GM19467 (cell line): ENCODE results near the gene TK1.
A peak's percentile ranks its signal among the peaks of the same experiment; 100 is the strongest.
"Not testable (repeated sequence)": the region's sequence is repeated elsewhere in the genome, so short reads cannot be mapped to it uniquely, and the experiment has no call there.

ENCODE experiments used
- ATAC-seq: cut with Tn5 transposase; IDR thresholded peaks from one replicate; pipeline ENCODE4 v1.9.1; 2021; ENCODE audit warnings: mild to moderate bottlenecking, moderate library complexity; ENCODE audit not compliant: unreplicated experiment

Gene TK1

DNA sequence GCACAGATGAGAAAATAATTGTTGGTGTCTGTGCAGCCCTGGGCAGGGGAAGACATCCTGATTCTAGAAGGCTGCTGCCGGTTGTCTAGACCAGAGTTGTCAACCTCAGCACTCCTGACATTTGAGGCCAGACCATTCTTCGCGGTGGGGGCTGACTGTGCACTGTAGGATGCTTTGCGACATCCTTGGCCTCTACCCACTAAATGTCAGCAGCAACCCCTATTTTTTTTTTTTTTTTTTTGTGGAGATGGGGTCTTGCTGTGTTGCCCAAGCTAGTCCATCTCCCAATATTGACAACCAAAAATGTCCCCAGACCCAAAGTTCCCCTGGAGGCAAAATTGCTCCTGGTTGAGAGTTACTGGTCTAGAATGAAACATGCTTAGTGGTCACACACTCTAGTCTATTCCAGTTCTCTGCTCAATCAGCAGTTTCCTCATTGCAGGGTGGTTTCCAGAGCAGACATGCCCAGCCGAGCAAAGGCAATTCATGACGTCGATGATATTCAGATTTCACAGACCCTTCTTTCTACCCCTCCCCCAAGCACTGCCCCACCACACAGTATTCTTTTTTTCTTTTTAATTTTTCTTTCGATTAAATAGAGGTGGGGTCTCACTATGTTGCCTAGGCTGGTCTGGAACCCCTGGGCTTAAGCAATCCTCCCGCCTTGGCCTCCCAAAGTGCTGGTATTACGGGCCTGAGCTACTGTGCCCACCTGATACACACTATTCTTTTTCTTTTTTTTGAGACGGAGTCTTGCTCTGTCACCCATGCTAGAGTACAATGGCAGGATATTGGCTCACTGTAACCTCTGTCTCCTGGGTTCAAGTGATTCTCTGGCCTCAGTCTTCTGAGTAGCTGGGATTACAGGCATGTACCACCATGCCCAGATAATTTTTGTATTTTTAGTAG, 31.7 kb downstream of the TK1 start:
- peak; percentile 42 for ATAC-seq

DNA sequence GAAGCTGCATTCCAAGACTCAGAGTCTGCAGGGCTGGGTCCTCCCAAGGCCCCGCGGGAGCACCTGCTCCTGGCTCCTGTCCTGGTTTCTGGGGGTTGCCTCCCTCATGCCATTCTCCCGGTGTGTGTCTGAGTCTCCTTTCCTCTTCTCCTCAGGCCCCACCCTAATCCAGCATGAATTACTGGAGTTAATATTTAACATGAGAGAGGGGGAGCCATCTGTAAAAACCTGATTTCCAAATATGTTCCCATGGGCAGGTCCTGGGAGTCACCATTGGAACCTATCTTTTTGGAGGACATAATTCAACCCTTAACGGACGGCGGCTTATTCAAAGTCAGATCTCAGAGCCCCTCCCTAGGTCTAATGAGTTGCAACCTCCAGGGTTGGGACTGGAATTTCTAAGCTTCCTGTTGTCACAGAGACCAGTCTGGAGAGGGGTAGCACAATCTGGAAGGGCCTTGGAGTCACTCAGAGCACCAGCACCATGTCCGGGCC, 35.3 kb downstream of the TK1 start:
- no peak for ATAC-seq

DNA sequence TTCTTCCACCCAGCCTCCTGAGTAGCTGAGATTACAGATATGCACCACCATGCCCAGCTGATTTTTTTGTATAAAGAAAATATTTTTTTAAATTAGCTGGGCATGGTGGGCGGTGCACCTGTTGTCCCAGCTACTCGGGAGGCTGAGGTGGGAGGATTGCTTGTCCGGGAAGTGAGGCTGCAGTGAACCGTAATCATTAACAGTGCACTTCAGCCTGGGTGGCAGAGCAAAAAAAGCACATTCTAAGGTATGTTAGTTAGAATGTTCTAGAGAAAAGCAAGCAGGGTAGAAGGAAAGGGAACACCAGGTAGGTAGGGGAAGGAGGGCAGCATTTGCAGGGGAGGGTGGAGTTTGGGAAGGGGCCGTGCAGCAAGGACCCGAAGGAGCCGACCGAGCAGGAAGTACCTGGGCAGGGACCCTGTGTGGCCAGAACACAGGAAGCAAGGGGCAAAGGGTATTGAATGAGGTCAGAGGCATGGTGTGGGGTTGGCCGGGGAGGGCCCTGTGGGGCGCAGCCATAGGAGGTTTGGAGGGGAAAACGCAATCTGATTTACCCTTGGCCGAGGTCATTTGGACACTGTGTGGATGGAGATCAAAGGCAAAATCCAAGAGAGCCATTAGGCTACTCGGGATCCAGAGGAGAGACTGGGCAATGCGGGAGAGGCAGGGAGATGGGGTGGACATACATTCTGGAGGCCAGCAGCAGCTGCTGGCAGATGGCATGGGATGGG, 38.4 kb downstream of the TK1 start:
- no peak for ATAC-seq

DNA sequence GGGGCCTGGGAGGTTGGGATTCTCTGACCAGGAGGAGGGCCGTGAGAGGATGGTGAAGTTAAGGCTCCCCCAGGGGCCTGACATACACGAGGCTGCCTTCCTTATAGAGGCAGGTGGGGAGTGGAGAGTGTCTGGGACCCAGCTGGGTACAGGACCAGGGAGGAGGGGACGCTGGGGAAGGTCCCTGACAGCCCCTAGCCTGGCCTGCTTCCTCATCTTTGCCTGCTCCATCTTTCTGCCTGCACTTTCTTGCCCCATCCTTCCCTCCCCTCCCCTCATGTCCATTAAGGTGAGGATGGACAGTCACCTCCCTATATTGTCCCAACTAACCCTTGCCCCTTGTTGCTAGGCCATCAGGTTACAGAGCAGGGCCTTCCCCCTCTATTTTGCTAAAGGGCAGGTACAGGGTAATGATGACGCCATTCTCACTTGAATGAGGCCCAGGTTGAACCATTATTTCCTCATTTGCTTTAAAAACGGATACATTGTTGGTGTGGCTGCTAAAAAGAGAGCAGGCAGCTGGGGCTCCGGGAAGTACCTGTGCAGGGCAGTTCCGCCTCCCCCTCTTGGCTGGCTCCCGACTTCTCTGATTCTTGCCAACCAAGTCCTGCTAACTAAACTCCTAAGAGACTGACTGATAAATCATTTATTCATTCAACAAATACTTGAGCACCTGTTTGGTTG, 39.4 kb downstream of the TK1 start:
- ATAC-seq = no peak

DNA sequence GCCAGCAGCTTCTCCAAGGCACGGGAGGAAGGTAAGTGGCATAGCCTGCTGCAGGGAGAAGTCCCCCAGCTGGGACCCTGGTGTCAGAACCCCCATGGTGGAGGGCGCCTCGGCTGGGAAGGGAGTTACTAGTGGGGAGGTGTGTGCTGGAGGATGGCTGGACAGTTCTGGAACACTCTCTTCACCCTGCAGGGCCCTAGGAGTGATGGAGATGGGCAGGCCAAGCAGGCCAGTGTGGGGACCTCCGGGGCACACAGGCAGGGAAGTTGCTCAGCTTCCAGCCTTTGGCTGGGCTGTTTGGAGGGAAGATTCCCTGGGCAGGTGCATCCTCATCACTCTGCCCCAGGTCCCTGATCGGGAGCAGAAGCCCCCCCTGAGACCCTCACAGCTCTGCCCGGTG, 40.0 kb downstream of the TK1 start:
- ATAC-seq = no peak

DNA sequence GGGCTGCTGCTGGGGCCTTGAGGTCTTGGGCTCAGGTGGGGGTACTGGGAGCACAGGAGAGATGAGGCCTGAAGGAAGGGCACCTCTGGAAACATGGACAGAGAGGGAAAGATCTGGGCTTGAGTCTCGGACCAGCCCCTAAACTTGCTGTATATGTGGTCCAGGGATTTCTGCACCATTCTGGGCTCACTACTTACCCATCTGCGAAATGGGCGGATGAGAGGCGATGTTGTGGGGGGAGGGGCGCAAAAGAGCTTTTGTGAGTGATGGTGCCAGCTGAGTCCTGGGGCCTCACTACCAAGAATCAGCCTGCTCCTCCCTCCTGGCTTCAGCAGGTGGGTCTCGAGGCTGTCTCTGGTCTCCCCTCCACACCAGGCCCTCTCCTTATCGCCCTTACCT, 40.4 kb downstream of the TK1 start:
- no peak for ATAC-seq

DNA sequence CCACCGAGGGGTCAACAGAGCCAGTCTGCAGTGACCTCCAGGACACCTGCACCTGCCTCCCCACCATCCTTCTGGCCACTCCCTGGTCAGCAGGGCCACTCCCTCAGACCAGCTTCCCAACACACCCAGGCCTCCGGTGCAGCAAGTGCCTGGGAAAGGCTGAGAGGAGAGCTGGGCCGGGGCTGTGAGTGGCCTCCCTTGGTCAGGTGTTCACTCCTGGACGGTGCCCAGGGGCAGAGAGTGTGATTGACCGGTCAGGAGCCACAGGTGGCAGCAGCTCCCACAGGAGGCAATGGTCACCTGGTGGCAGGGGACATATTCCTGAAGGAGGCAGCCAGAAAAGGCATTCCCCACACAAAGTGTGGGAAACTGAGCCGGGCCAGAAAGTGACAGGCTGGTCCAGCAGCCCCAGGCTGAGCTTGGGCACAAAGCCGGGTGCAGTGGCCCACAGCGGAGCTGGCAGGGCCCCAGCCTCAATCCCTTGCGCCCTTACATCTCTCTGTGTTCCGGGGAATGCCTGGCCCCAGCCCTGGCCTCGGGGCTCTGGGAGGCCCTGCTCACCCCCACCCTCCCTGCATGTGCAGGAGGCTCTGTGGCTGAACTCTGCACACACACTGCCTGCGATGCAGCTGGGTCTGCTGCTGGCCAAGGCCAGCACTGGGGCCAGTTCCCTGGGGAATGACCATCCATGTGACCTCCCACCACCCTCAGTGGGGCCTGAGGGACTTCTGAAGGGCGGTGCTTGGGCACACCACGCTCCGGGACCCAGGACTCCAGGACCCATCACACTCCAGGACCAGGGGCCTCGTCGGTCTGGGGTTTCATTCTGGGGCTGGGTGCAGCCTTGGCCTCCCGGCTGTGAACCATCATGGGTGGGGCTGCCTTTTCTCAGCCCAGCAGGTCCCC, 41.9 kb downstream of the TK1 start:
- ATAC-seq = no peak

DNA sequence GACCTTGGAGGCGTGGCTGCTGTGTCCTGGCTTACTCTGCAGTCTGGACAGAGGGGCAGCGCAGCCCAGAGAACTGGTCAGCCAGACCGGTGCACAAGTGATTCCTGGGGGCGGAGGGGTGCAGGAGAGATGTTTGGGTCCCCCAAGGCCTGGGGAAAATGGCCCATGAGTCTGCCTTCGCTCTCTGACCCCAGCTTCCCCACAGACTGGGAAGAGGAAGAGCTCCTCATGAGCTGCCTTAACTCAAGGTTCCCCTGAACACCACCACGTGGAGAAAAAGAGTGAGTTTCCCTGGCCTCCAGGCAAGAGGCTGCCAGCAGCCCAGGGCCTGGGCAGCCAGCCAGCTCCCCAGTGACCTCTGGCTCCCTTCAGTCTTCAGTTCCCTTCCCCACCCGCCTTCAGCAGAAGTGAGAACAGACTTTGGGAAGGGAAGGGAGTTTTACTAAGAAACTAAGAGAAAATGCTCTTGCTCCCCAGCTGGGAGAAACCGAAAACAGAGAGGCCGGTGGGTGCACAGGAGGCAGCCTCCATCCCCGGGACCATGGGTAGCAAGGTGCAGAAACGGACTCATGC, 42.6 kb downstream of the TK1 start:
- ATAC-seq = no peak

DNA sequence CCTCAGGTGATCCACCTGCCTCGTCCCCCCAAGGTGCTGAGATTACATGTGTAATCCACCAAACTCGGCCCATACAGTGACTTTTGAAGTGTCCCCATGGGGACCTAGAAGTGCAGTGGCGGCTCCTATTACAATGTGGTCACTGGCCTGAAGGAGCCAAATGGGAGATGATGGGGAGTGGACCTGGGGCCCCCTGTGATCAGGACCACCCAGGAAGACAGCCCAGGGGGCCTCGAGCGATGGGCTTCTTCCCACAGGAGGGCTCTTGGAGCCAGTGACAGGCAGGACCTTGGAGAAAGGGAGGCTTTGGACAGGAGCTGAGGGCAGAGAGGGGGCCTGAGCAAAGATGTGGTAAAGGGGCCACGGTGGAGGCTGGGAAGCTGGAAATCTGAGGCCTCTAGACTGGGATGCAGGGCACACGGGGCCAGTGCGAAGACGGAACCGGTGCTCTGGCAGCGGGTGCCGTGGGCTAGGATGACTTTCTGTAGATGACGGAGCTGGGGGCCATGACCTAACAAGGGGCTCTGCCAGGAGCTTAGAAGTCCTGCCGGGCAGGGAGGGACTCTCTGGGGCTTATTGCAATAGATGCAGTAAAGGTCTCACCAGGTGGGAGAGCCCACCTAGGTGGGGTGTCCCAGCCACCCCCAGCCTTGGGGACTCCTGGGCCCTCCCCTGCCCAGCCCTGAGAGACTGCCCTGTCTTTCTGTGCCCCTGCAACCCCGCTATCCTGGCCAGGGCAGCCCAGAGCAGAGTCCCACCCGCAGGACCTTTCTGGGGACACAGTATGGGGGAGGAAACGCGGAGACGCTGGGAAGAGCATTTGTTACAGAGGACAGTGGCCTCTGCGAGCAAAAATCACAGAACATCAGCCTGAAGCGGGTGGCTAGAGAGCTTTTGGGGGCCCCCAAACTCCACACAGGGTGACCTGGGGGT, 43.4 kb downstream of the TK1 start:
- ATAC-seq = no peak

DNA sequence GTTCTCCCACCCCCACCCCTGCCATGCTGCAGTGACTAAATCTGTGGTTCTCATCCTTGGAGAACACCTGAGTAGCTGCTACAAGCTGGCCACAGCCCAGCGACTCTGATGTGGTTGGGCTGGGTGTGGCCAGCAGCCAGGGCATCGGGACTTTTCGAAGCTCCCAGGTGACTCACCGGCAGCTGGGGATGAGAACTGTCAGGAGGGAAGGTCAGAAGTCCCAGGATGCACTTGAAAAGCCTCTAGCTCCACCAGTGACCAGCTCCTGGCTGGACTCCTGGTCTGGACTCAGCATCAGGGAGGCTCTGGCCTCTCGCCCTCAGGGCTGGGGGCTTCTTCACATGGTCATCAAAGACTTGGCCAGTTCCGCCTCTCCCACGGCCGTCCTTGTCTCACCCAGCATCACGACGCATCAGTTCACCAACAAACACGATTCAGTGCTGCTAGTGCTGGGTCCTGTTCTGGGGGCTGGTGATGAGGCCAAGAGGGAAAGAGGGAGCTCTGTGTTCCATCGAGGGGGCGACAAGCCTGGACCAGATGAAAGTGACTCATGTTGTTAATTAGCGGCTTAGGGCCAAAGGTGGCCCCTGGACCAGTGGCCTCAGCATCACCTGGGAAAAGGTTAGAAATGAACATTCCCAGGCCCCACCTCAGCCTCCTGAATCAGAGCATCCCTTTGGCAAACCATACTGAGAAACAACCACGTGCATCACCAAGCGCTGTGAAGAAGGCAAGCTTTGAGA, 44.6 kb downstream of the TK1 start:
- ATAC-seq = no peak

DNA sequence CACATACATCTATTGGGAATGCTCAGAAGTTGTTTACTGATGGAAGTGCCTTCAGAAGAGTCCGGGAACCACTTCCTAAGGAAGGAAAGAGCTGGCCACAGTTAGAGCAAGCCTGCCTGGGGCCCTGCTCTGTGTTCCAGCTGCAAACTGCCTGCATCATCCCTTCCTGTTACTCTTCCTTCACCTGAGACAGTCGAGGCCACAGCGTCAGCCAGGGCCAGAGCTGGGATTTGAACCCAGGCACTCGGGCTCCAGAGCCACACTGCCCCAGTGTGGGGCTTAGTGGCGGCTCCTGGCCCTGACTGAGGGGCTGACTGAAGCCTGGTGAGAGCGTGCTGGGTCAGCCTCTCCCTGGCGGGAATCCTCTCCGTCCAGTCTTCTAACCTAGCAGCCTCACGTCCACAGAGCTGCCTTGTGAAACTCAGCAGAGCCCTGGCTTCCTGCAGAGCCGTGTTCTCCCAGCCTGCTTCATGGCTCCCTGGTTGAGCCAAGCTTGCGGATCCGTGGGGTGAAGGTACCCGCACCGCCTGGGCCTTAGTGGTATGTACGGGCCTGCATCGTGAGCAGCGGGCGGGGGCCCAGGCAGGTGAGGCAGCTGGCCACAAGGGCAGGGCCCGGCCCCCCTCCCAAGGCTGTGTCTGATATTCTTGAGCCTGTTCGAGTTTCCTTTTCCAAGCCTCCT, 45.3 kb downstream of the TK1 start:
- ATAC-seq = no peak

DNA sequence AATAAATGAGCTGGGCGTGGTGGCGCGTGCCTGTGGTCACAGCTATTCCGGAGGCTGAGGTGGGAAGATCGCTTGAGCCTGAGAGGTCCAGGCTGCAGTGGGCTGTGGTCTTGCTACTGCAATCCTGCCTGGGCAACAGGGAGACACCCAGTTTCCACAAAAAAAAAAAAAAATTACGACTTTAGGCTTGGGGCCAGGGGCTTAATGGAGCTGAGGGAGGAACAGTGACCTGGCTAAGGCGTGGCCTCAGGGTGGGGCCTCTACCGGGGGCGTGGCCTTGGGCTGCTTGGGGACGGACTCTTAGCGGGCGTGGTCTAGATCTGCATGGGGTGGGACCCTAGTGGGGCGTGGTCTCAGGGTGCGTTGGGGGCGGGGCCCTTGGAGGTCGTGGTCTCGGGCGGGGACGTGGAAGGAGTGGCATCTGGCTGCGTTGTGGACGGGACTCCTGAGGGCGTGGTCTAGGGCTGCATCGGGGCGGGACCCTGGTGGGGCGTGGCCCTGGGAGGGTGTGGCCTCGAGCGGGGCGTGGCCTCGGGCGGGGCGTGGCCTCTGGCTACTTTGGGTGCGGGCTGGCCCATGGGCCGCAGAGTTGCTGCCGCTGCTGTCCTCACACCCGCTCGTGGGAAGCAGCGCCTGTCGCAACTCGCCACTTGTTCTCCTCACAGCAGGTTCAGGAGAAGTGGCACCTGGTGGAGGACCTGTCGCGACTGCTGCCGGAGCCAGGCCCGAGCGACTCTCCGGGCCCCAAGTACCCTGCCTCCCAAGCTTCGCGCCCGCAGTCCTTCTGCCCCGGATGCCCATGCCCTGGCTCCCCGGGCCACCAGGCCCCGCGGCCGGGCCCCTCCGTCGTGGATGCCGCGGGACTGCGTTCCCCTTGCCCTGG, 46.4 kb downstream of the TK1 start:
- ATAC-seq = peak; percentile 65

DNA sequence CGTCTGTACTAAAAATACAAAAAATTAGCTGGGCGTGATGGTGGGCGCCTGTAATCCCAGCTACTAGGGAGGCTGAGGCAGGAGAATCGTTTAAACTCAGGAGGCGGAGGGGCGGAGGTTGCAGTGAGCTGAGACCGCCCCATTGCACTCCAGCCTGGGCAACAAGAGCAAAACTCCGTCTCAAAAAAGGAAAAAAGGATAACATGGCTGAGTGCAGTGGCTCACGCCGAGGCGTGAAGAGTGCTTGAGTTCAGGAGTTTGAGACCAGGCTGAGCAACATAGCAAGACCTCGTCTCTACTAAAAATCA, 47.0 kb downstream of the TK1 start:
- not testable (repeated sequence) for ATAC-seq

DNA sequence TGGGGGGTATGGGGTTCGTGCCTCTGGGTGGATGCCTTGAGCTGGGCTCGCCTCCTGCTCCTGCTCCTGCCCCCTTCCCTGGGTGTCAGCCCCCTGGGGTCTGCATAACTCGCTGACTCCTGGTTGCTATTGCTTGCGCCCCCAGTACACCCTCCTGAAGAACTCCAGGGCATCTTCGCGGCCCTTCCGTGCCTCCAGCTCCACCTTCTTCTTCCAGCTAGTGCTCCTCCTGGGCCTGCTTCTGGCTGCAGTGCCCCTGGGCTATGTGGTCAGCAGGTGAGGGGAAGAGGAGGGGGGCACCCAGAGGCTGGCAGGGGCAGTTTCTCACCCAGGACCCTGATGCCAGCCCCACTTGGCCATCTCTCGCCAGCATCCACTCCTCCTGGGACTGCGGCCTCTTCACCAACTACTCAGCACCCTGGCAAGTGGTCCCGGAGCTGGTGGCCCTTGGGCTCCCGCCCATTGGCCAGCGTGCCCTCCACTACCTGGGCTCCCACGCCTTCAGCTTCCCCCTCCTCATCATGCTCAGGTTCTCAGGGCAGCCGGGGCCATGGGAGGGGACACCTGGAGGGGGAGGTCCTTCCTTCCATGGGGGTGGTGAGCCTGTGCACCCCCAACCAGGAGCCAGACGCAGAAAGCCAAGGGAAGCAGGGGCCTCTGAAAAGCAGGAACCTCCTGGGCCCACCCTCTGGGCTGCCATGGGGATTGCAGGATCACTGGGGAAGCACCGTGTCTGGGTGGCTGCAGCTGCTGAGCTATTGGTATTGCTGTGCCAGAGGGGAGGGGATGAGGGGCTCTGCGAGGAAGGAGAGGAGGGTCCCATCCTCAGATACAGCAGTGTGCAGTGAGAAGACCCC, 48.4 kb downstream of the TK1 start:
- ATAC-seq = no peak

DNA sequence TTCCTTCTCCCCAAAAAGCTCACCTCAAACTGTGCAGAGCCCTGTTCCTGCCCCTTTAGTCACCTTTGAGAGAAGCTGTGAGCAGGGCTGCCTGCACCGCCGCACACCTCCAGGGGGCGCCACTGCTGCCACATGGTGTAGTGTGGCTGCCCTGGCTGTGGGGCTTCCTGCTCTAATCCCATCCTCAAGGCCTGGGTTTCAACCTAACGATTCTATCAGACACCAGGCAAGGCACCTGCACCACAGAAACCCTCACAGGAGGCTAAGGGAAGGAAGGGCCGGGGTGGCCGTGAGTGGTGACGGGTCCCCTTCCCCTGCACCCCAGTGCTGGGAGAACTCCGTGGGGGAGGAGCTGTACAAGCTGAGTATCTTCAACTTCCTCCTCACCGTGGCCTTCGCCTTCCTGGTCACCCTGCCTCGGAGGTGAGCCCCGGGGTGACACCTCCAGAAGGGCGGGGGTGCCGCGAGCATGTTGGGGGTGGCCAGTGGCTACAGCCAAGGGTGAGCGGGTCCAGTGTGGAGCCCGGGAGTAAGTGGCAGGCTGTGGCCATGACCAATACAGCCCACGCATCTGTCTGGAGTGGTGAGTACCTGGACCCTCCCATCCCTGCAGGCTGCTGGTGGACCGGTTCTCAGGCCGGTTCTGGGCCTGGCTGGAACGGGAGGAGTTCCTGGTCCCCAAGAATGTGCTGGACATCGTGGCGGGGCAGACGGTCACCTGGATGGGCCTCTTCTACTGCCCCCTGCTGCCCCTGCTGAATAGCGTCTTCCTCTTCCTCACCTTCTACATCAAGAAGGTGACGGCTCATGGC, 49.3 kb downstream of the TK1 start:
- no peak for ATAC-seq
